Endodermal cell (in vitro differentiated cells): ENCODE measurements around the gene CALHM2. TPM values are rescaled to one million over a fixed set of nuclear protein-coding genes. Genes with fewer than 3 reads are reported as not detected.

Experiments
- DNase-seq: peaks from one replicate; pipeline ENCODE4 v3.0.0-alpha.2; 2017
- H3K27ac ChIP-seq: 2 replicates; pipeline ENCODE4 v1.5.1; 2013; ENCODE audit warnings: mild to moderate bottlenecking, low read depth, low read length, moderate library complexity
- H3K27me3 ChIP-seq: 2 replicates; pipeline ENCODE4 v1.6.1; 2013; ENCODE audit warnings: mild to moderate bottlenecking, low read length, moderate library complexity; ENCODE audit not compliant: insufficient read depth, control insufficient read depth, poor library complexity, severe bottlenecking
- H3K36me3 ChIP-seq: 2 replicates; pipeline ENCODE4 v1.7.0; 2013; ENCODE audit warnings: mild to moderate bottlenecking, low read length, moderate library complexity; ENCODE audit not compliant: control insufficient read depth, insufficient read depth
- H3K4me1 ChIP-seq: one replicate; pipeline ENCODE4 v1.7.0; 2013; ENCODE audit warnings: low read length; ENCODE audit not compliant: control insufficient read depth, insufficient read depth
- H3K4me3 ChIP-seq: 2 replicates; pipeline ENCODE4 v1.5.1; 2013; ENCODE audit warnings: mild to moderate bottlenecking, low read length, moderate library complexity
- H3K9ac ChIP-seq: 2 replicates; pipeline ENCODE4 v1.6.1; 2013; ENCODE audit warnings: mild to moderate bottlenecking, low read length, moderate library complexity; ENCODE audit not compliant: poor library complexity, severe bottlenecking; ENCODE audit errors: extremely low read depth
- H3K9me3 ChIP-seq: 2 replicates; pipeline ENCODE4 v1.6.1; 2013; ENCODE audit warnings: mild to moderate bottlenecking, low read length, moderate library complexity; ENCODE audit not compliant: control insufficient read depth
- H3K27ac Mint-ChIP-seq: 2 replicates; pipeline ENCODE4 v1.8.0; 2020; ENCODE audit warnings: mixed read lengths
- H3K27me3 Mint-ChIP-seq: 2 replicates; pipeline ENCODE4 v1.8.0; 2021; ENCODE audit warnings: mild to moderate bottlenecking, mixed read lengths; ENCODE audit not compliant: insufficient read depth
- H3K36me3 Mint-ChIP-seq: 2 replicates; pipeline ENCODE4 v1.8.0; 2020; ENCODE audit warnings: low read depth, mixed read lengths
- H3K4me1 Mint-ChIP-seq: 2 replicates; pipeline ENCODE4 v1.8.0; 2020; ENCODE audit warnings: mixed read lengths
- H3K4me3 Mint-ChIP-seq: 2 replicates; pipeline ENCODE4 v1.8.0; 2020; ENCODE audit warnings: mild to moderate bottlenecking, moderate library complexity, mixed read lengths
- H3K9me3 Mint-ChIP-seq: 2 replicates; pipeline ENCODE4 v1.8.0; 2020; ENCODE audit warnings: mild to moderate bottlenecking, mixed read lengths
- CTCF ChIP-seq: fragments of 200-600 bp; sonication (generic); conservative IDR thresholded peaks from 2 replicates; pipeline ENCODE4 v1.5.0; 2021; ENCODE audit warnings: antibody characterized with exemption, mild to moderate bottlenecking
- WGBS, 2 experiments: methylation state at CpG; one replicate each; pipeline versions ENCODE4 v1.1.5 to v1.1.7; 2013; ENCODE audit warnings: missing lambda C conversion rate in 2 of 2, mixed read lengths in 1 of 2; ENCODE audit not compliant: insufficient coverage in 1 of 2, insufficient read length in 1 of 2; 5-methylcytosine and 5-hydroxymethylcytosine counted together
- total RNA-seq, 2 donors: library from RNA; stranded (reverse); fragmentation: NEBNext Ultra II Directional in 1 of 2; extraction: Animal tissue kit (Norgen Biotek cat#: 25700) in 1 of 2; gene quantifications; 2 replicates in 1 of 2; 3 replicates in 1 of 2; pipeline ENCODE4 v1.2.1, GENCODE V29; 2021

CALHM2 gene
- total RNA-seq, 2 donors from 2014 or later, result 1.0 to 3.1 TPM

GRCh38 chr10:103433858-103434257 is 18.3 kb downstream of the CALHM2 start:
- no peak for TF ChIP-seq CTCF
- no peak overlapping the region for H3K4me3 Mint-ChIP-seq
- Histone ChIP-seq H3K4me1 (no peaks in the 10 kb centered on the region), H3K4me3 (no peak overlapping the region), H3K36me3 (peaks cover 87% of the 10 kb centered on the region), H3K27ac (no peak overlapping the region), H3K9ac (no peak overlapping the region), H3K27me3 (no peaks in the 10 kb centered on the region), H3K9me3 (no peaks in the 10 kb centered on the region)
- H3K36me3 Mint-ChIP-seq, result peaks cover 73% of the 10 kb centered on the region
- no peaks in the 10 kb centered on the region for H3K27me3 Mint-ChIP-seq
- H3K9me3 Mint-ChIP-seq, result no peaks in the 10 kb centered on the region
- DNase-seq, result no peak
- no peak overlapping the region for H3K27ac Mint-ChIP-seq
- H3K4me1 Mint-ChIP-seq, result no peaks in the 10 kb centered on the region
- WGBS, 2 experiments, result 88 to 100% methylated on average over 1 to 2 of the region's 2 CpGs

- Histone ChIP-seq H3K4me3 (no peak overlapping the region), H3K9me3 (no peaks in the 10 kb centered on the region), H3K36me3 (peaks cover 89% of the 10 kb centered on the region), H3K4me1 (no peaks in the 10 kb centered on the region), H3K27ac (no peak overlapping the region), H3K9ac (no peak overlapping the region), H3K27me3 (no peaks in the 10 kb centered on the region)
- Mint-ChIP-seq H3K4me1 (no peaks in the 10 kb centered on the region), H3K27ac (no peak overlapping the region), H3K36me3 (peaks cover 74% of the 10 kb centered on the region), H3K27me3 (no peaks in the 10 kb centered on the region), H3K4me3 (no peak overlapping the region), H3K9me3 (no peaks in the 10 kb centered on the region)
- 94 to 95% methylated on average over 6 to 8 of the region's 8 CpGs for WGBS, 2 experiments
- TF ChIP-seq CTCF, result no peak
- no peak for DNase-seq
Measured at GRCh38 chr10:103431902-103432301, 20.3 kb downstream of the CALHM2 start.

GRCh38 chr10:103429647-103430046 is 22.5 kb downstream of the CALHM2 start:
- no peak overlapping the region for H3K27ac Mint-ChIP-seq
- WGBS, 2 experiments, result 93 to 98% methylated on average over 5 of the region's 5 CpGs
- no peaks in the 10 kb centered on the region for H3K27me3 ChIP-seq
- no peaks in the 10 kb centered on the region for H3K9me3 Mint-ChIP-seq
- H3K27ac ChIP-seq, result no peak overlapping the region
- H3K4me1 ChIP-seq, result no peaks in the 10 kb centered on the region
- no peak overlapping the region for H3K4me3 Mint-ChIP-seq
- H3K36me3 ChIP-seq, result peaks cover 90% of the 10 kb centered on the region
- H3K9me3 ChIP-seq, result no peaks in the 10 kb centered on the region
- H3K9ac ChIP-seq, result no peak overlapping the region
- H3K27me3 Mint-ChIP-seq, result no peaks in the 10 kb centered on the region
- no peak for TF ChIP-seq CTCF
- no peaks in the 10 kb centered on the region for H3K4me1 Mint-ChIP-seq
- H3K36me3 Mint-ChIP-seq, result peaks cover 76% of the 10 kb centered on the region
- no peak overlapping the region for H3K4me3 ChIP-seq
- DNase-seq, result no peak
